PC-3 (cell line): Measurements from ENCODE around the gene FRMPD1.

Source experiments
- EZH2 ChIP-seq: fragments of 300-600 bp; sonication (generic); IDR thresholded peaks from one replicate; pipeline ENCODE4 v1.6.1; 2017; ENCODE audit warnings: antibody characterized with exemption, mild to moderate bottlenecking, low read length; ENCODE audit not compliant: unreplicated experiment
- EZH2phosphoT487 ChIP-seq: fragments of 300-600 bp; sonication (generic); IDR thresholded peaks from 2 replicates; pipeline ENCODE4 v1.6.1; 2018; ENCODE audit warnings: mild to moderate bottlenecking, antibody characterized with exemption, low read length, borderline replicate concordance
- TF ChIP-seq, protein P1 (sequence below): fragments of 300-600 bp; sonication (generic); conservative IDR thresholded peaks from 2 replicates; pipeline ENCODE4 v1.5.1; 2017; ENCODE audit warnings: antibody characterized with exemption, low read depth, mild to moderate bottlenecking, low read length

GRCh38 chr9:37639841-37640240 is 10.9 kb upstream of the FRMPD1 start:
- TF ChIP-seq, protein P1, sequence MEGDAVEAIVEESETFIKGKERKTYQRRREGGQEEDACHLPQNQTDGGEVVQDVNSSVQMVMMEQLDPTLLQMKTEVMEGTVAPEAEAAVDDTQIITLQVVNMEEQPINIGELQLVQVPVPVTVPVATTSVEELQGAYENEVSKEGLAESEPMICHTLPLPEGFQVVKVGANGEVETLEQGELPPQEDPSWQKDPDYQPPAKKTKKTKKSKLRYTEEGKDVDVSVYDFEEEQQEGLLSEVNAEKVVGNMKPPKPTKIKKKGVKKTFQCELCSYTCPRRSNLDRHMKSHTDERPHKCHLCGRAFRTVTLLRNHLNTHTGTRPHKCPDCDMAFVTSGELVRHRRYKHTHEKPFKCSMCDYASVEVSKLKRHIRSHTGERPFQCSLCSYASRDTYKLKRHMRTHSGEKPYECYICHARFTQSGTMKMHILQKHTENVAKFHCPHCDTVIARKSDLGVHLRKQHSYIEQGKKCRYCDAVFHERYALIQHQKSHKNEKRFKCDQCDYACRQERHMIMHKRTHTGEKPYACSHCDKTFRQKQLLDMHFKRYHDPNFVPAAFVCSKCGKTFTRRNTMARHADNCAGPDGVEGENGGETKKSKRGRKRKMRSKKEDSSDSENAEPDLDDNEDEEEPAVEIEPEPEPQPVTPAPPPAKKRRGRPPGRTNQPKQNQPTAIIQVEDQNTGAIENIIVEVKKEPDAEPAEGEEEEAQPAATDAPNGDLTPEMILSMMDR, result no peak
- TF ChIP-seq EZH2, result no peak
- TF ChIP-seq EZH2phosphoT487, result no peak
